RWPE2 (cell line): ENCODE results near the gene FAM222A.

ENCODE experiments used
- ATAC-seq: fragments of 200-7000 bp; cut with Tn5 transposase; 3 replicates; pipeline ENCODE4 v1.9.1; 2021; ENCODE audit warnings: low read depth
- DNase-seq: peaks from one replicate; pipeline ENCODE4 v3.0.0-alpha.2; 2020; ENCODE audit warnings: low spot score
- H3K27ac ChIP-seq: fragments of 450-650 bp; 2 replicates; pipeline ENCODE4 v1.5.1; 2017; ENCODE audit warnings: mild to moderate bottlenecking; ENCODE audit not compliant: poor library complexity, severe bottlenecking
- H3K27me3 ChIP-seq: fragments of 250-450 bp; sonication (Bioruptor Pico); 2 replicates; pipeline ENCODE4 v1.5.1; 2021; ENCODE audit warnings: mild to moderate bottlenecking, moderate library complexity; ENCODE audit not compliant: insufficient read depth, poor library complexity, severe bottlenecking
- H3K36me3 ChIP-seq: fragments of 250-450 bp; sonication (Bioruptor Pico); 2 replicates; pipeline ENCODE4 v1.5.1; 2020; ENCODE audit warnings: low read depth, mild to moderate bottlenecking, moderate library complexity
- H3K4me1 ChIP-seq: fragments of 250-450 bp; sonication (Bioruptor Pico); 2 replicates; pipeline ENCODE4 v1.5.1; 2021; ENCODE audit warnings: mild to moderate bottlenecking, moderate library complexity; ENCODE audit not compliant: insufficient read depth, poor library complexity, severe bottlenecking
- H3K4me3 ChIP-seq: fragments of 250-450 bp; sonication (Bioruptor Pico); 2 replicates; pipeline ENCODE4 v1.5.1; 2021; ENCODE audit warnings: mild to moderate bottlenecking, moderate library complexity; ENCODE audit not compliant: severe bottlenecking
- H3K9me3 ChIP-seq: fragments of 250-450 bp; sonication (Bioruptor Pico); 2 replicates; pipeline ENCODE4 v1.5.1; 2021; ENCODE audit warnings: mild to moderate bottlenecking, moderate library complexity; ENCODE audit not compliant: severe bottlenecking
- TF ChIP-seq, protein P1 (sequence below): fragments of 450-650 bp; IDR thresholded peaks from one replicate; pipeline ENCODE4 v1.5.1; 2017; ENCODE audit warnings: mild to moderate bottlenecking, moderate library complexity; ENCODE audit not compliant: poor library complexity, severe bottlenecking

FAM222A gene

DNA sequence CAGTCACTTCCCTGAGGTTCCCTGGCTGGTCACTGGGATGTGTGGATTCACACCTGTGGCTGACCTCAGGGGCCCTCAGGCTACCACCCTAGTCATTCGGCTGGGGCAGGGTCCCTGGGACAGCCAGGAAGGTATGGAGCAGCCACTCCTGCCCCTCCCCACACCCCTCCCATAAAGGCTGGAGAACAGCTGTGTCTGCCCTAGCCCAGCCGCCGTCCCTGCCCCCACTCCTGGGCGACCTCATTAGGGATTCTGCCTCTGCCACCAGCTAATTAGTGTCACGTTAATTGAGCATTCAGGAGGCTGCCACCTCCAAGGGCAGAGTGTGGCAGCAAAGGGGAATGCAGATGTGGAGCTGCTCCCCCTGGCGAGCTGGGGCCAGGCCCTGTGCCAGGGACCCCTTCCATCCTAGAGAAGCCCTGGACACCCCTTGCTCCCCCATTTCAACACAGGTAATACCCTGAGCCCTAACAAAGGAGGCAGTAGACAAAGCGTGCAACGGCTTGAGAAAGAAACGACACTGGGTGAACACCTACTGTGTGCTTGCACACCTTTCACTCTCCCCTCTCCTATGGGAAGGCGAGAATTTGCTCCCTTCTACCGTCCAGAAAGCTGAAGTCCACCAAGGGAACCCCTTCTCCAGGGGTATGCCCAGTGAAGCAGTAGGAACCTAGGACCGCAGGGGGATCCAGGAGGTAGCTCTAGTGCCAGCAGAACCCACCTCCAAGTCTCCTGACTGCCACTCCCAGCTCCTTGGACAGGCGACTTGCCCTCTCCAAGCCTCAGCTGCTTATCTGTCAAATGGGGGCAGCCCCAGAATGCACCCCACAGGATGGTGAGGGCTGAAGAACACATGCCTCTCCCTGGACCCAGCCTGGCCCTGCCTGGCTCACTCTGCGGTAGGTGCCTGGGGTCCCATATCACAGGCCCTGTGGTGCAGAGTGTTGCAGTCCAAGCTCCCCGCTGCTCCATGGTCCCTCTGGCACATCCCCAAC lies 45.1 kb downstream of the FAM222A start:
- peak; percentile 44 for DNase-seq
- no peak overlapping the region for H3K4me3 ChIP-seq
- H3K4me1 ChIP-seq: no peaks in the 10 kb centered on the region
- TF ChIP-seq, protein P1, sequence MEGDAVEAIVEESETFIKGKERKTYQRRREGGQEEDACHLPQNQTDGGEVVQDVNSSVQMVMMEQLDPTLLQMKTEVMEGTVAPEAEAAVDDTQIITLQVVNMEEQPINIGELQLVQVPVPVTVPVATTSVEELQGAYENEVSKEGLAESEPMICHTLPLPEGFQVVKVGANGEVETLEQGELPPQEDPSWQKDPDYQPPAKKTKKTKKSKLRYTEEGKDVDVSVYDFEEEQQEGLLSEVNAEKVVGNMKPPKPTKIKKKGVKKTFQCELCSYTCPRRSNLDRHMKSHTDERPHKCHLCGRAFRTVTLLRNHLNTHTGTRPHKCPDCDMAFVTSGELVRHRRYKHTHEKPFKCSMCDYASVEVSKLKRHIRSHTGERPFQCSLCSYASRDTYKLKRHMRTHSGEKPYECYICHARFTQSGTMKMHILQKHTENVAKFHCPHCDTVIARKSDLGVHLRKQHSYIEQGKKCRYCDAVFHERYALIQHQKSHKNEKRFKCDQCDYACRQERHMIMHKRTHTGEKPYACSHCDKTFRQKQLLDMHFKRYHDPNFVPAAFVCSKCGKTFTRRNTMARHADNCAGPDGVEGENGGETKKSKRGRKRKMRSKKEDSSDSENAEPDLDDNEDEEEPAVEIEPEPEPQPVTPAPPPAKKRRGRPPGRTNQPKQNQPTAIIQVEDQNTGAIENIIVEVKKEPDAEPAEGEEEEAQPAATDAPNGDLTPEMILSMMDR: no peak
- no peak for ATAC-seq
- no peak overlapping the region for H3K27ac ChIP-seq
- H3K9me3 ChIP-seq: peaks cover 7% of the 10 kb centered on the region
- no peaks in the 10 kb centered on the region for H3K36me3 ChIP-seq
- no peaks in the 10 kb centered on the region for H3K27me3 ChIP-seq

DNA sequence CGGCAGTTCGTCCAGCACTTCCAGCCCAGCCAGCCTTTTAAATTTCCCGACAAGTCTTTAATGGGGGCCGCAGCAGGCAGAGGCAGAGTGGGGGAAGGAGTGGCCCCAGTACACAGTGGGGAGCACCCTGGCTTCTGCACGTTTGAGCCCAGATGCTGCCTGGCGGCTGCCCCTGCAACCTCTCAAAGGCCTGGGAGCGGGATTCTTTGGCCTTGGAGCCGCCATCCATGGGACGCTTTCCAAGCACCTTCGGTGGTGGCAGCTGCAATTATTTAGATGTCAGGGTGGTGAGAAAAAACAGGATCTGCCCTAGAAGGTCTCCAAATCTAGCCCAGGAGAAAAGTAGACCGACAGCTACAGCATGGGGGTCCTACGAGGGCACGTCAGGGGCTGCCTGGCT lies 46.0 kb downstream of the FAM222A start:
- Histone ChIP-seq H3K9me3 (peaks cover 7% of the 10 kb centered on the region), H3K36me3 (no peaks in the 10 kb centered on the region), H3K4me1 (no peaks in the 10 kb centered on the region), H3K27ac (no peak overlapping the region), H3K4me3 (no peak overlapping the region), H3K27me3 (no peaks in the 10 kb centered on the region)
- DNase-seq (peak; percentile 21), ATAC-seq (no peak)
- TF ChIP-seq, protein P1: no peak

DNA sequence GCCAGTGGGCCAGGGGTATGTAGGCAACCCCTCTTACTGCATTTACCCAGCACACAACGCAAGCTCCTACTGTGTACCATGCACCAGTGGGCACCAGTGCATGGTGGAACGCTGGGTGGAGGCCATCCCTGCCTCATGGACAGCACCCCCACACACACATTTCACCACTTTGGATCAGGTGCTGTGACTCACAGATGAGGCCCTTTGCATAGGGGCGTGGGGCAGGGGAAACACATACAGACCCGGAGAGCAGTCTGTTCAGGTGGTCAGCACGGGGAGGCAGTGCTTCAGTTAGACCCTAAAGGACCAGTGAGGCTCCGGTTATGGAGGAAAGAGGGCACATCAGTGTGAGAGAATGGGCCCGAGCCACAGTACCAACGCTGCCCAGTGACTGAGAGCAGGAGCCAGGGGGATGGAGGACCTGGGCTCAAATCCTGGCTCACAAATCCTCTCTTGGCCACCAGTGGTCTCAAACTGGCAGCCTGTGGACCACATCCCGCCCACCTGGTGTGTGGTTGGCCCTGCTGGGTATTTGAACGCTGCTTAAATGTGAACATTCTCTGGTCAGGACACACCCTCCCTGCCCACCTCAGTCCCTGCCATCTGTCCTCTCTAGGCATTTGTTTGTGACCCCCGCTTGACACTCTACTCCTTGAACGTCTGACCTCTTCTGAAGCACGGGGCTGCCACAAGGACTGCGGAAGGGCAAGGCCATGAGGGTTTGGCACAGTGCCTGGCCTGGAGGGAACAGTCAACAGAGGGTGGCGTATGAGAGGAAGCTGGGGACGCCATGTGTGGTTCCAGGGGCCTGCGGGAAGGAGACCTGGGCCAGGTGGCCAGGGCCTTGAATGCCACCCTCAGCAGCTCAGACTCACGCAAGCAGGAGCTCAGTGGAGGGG lies 46.7 kb downstream of the FAM222A start:
- Histone ChIP-seq H3K9me3 (peaks cover 7% of the 10 kb centered on the region), H3K4me3 (no peak overlapping the region), H3K36me3 (no peaks in the 10 kb centered on the region), H3K4me1 (no peaks in the 10 kb centered on the region), H3K27ac (no peak overlapping the region), H3K27me3 (no peaks in the 10 kb centered on the region)
- DNase-seq: peak; percentile 50
- no peak for ATAC-seq
- TF ChIP-seq, protein P1: no peak

DNA sequence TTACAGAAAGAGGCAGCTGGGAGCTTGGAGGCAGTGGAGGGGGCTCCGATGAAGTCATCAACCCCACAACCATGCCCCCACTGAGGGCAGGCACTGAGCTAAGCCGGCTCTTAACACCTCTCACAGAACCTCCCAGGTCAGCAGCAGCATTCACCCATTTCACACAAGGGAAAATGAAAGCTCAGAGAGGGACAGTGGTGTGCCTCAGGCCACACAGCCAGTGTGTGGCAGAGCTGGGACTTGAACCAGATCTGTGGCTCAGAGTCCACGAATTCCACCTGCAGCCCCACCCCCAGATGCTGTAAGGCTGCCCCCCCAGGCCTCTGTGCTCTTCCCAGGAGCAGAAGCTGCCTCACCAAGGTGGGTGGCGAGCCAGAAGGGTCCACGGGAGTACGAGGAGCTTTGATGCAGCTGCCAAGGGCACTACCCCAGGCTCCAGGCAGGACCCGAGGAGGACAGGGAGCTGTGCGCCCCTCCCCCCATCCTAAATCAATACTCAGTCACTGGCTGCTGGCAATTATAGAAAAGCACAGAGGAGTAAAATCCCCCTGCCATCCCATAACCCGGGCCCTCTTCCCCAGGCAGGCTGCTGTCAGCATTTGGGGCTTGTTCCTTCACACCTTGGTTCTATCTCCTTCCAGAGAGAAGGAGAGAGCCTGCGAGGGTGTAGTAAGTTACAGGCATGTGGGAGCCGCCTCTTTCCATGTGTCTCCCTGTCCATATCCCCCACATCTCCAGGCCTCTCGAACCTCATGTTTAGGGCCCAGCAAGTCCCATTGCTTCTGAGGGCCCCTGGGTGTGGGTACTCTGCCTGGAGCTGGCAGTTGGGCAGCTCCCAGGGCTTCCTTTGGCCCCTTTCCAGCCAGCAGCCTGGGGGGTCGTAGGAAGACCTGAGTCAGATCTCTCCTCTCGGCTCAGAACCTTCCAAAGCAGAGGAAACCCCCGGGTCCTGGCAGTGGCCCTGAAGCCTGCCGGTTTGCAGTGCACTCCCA lies 47.6 kb downstream of the FAM222A start:
- H3K4me1 ChIP-seq: no peaks in the 10 kb centered on the region
- TF ChIP-seq, protein P1: no peak
- ATAC-seq: no peak
- peak; percentile 28 for DNase-seq
- H3K36me3 ChIP-seq: no peaks in the 10 kb centered on the region
- no peak overlapping the region for H3K4me3 ChIP-seq
- no peak overlapping the region for H3K27ac ChIP-seq
- H3K9me3 ChIP-seq: peaks cover 7% of the 10 kb centered on the region
- H3K27me3 ChIP-seq: no peaks in the 10 kb centered on the region
